H1 (cell line): Measurements from ENCODE around the gene FAM83G. TPM values are rescaled to one million over a fixed set of nuclear protein-coding genes. Genes with fewer than 3 reads are reported as not detected.

ENCODE experiments used
- CTCF ChIA-PET: fragments of 300-600 bp; sonication (Branson Sonifier 250); formaldehyde crosslinking; loops from one replicate; lab custom pipeline; 2021; ENCODE audit not compliant: partially characterized antibody; lab: Charles Lee
- POLR2A ChIA-PET: fragments of 300-600 bp; sonication (Branson Sonifier 250); formaldehyde crosslinking; loops from one replicate; lab custom pipeline; 2021; ENCODE audit warnings: inconsistent platforms; ENCODE audit not compliant: partially characterized antibody; lab: Charles Lee
- DNase-seq, 2 experiments: peaks; one replicate each; pipeline versions ENCODE4 v3.0.0 to v3.0.0-alpha.2; 2010 to 2022; ENCODE audit warnings: low spot score in 2 of 2, low read depth in 1 of 2, mixed read lengths in 1 of 2
- FAIRE-seq: peaks from 2 replicates; lab custom pipeline; 2011; peaks lifted over from hg19 to GRCh38; lab: Jason Lieb, UNC
- H2AFZ ChIP-seq: 2 replicates; pipeline ENCODE4 v1.8.1; 2012; ENCODE audit warnings: low read length, inconsistent platforms
- H2AK5ac ChIP-seq: 2 replicates; pipeline ENCODE4 v1.6.1; 2013; ENCODE audit warnings: low read depth, low read length
- H2BK120ac ChIP-seq: replicated peaks from 2 replicates; pipeline ENCODE3; 2013; ENCODE audit warnings: low read depth, low read length, inconsistent platforms
- H2BK12ac ChIP-seq: 2 replicates; pipeline ENCODE4 v1.6.1; 2013; ENCODE audit warnings: low read depth, low read length
- H2BK15ac ChIP-seq: 2 replicates; pipeline ENCODE4 v1.6.1; 2013; ENCODE audit warnings: low read length
- H2BK20ac ChIP-seq: 2 replicates; pipeline ENCODE4 v1.6.1; 2013; ENCODE audit warnings: low read length
- H2BK5ac ChIP-seq: 2 replicates; pipeline ENCODE4 v1.6.1; 2013; ENCODE audit warnings: low read depth, low read length
- H3K14ac ChIP-seq: 2 replicates; pipeline ENCODE4 v1.6.1; 2013; ENCODE audit warnings: inconsistent platforms; ENCODE audit not compliant: insufficient read length
- H3K18ac ChIP-seq: 2 replicates; pipeline ENCODE4 v1.6.1; 2013; ENCODE audit warnings: low read length; ENCODE audit errors: extremely low read depth
- H3K23ac ChIP-seq: 2 replicates; pipeline ENCODE4 v1.6.1; 2013; ENCODE audit warnings: inconsistent platforms; ENCODE audit not compliant: insufficient read length
- H3K23me2 ChIP-seq: 2 replicates; pipeline ENCODE4 v1.6.1; 2013; ENCODE audit warnings: low read depth, low read length
- H3K27ac ChIP-seq: 2 replicates; pipeline ENCODE4 v1.6.1; 2011; ENCODE audit warnings: low read depth, low read length, inconsistent platforms
- H3K27me3 ChIP-seq, 4 experiments: replicated peaks in 1 of 4; 1 replicate in 1 of 4; 2 replicates in 3 of 4; pipeline versions ENCODE4 v1.6.1 to v1.8.1; 2011 to 2013; ENCODE audit warnings: low read length in 3 of 4, mild to moderate bottlenecking in 3 of 4, inconsistent platforms in 2 of 4, mixed read lengths in 2 of 4, moderate library complexity in 1 of 4; ENCODE audit not compliant: control insufficient read depth in 3 of 4, insufficient read depth in 3 of 4; ENCODE audit errors: extremely low read depth in 1 of 4
- H3K36me3 ChIP-seq, 4 experiments: 2 replicates each; pipeline versions ENCODE4 v1.6.1 to v1.8.1; 2011 to 2013; ENCODE audit warnings: mild to moderate bottlenecking in 4 of 4, low read length in 3 of 4, moderate library complexity in 2 of 4, control low read depth in 1 of 4, inconsistent platforms in 1 of 4; ENCODE audit not compliant: insufficient read depth in 4 of 4, control insufficient read depth in 2 of 4
- H3K4ac ChIP-seq: replicated peaks from 2 replicates; pipeline ENCODE3; 2013; ENCODE audit warnings: low read length, low read depth, mixed read lengths, inconsistent platforms; ENCODE audit not compliant: insufficient read length
- H3K4me1 ChIP-seq, 4 experiments: replicated peaks in 1 of 4; 1 replicate in 1 of 4; 2 replicates in 3 of 4; pipeline versions ENCODE4 v1.6.1 to v1.8.1; 2011 to 2013; ENCODE audit warnings: low read length in 3 of 4, inconsistent platforms in 2 of 4, mixed read lengths in 1 of 4; ENCODE audit not compliant: insufficient read depth in 4 of 4, control insufficient read depth in 3 of 4
- H3K4me2 ChIP-seq, 2 experiments: 2 replicates each; pipeline versions ENCODE4 v1.6.1 to v1.8.1; 2011 to 2013; ENCODE audit warnings: low read depth in 2 of 2, low read length in 2 of 2, control low read depth in 1 of 2, inconsistent platforms in 1 of 2, mild to moderate bottlenecking in 1 of 2; ENCODE audit not compliant: insufficient read depth in 1 of 2
- H3K4me3 ChIP-seq, 4 experiments: fragments of 200-600, 300-600 bp in 1 of 4; sonication (generic), shearing (Covaris generic), sonication (Bioruptor Twin) in 1 of 4; 2 replicates each; pipeline versions ENCODE4 v1.5.1 to v1.8.1; 2011 to 2016; ENCODE audit warnings: low read length in 4 of 4, low read depth in 3 of 4, control low read depth in 2 of 4, inconsistent platforms in 2 of 4, mild to moderate bottlenecking in 2 of 4, mixed read lengths in 1 of 4, moderate library complexity in 1 of 4; ENCODE audit not compliant: insufficient read depth in 2 of 4; ENCODE audit errors: extremely low read depth in 1 of 4
- H3K56ac ChIP-seq: replicated peaks from 2 replicates; pipeline ENCODE3; 2013; ENCODE audit warnings: low read depth, mild to moderate bottlenecking, mixed read lengths, low read length, inconsistent platforms; ENCODE audit not compliant: insufficient read length
- H3K79me1 ChIP-seq: 2 replicates; pipeline ENCODE4 v1.6.1; 2013; ENCODE audit warnings: low read depth, low read length, control low read depth
- H3K79me2 ChIP-seq, 2 experiments: 2 replicates each; pipeline versions ENCODE4 v1.6.1 to v1.8.1; 2012 to 2013; ENCODE audit warnings: low read length in 2 of 2, mild to moderate bottlenecking in 2 of 2, inconsistent platforms in 1 of 2; ENCODE audit not compliant: insufficient read depth in 2 of 2, control insufficient read depth in 1 of 2
- H3K9ac ChIP-seq, 4 experiments: replicated peaks in 1 of 4; 1 replicate in 1 of 4; 2 replicates in 3 of 4; pipeline versions ENCODE4 v1.6.1 to v1.8.1; 2011 to 2013; ENCODE audit warnings: low read depth in 3 of 4, low read length in 3 of 4, control low read depth in 2 of 4, mild to moderate bottlenecking in 2 of 4, moderate library complexity in 2 of 4, inconsistent platforms in 1 of 4; ENCODE audit errors: extremely low read depth in 1 of 4
- H3K9me3 ChIP-seq, 2 experiments: 2 replicates each; pipeline versions ENCODE4 v1.6.1 to v1.8.1; 2012 to 2013; ENCODE audit warnings: mild to moderate bottlenecking in 2 of 2, moderate library complexity in 2 of 2, control low read depth in 1 of 2, inconsistent platforms in 1 of 2, low read depth in 1 of 2, low read length in 1 of 2, mixed read lengths in 1 of 2; ENCODE audit not compliant: insufficient read depth in 2 of 2
- H4K20me1 ChIP-seq, 2 experiments: replicated peaks in 1 of 2; 2 replicates each; pipeline versions ENCODE3 to v1.8.1; 2011 to 2013; ENCODE audit warnings: inconsistent platforms in 2 of 2, low read length in 2 of 2, mild to moderate bottlenecking in 1 of 2; ENCODE audit not compliant: insufficient read depth in 2 of 2, control insufficient read depth in 1 of 2
- H4K5ac ChIP-seq: 2 replicates; pipeline ENCODE4 v1.6.1; 2013; ENCODE audit warnings: low read length, low read depth, mixed read lengths, inconsistent platforms; ENCODE audit not compliant: insufficient read length
- H4K8ac ChIP-seq: 2 replicates; pipeline ENCODE4 v1.8.0; 2013; ENCODE audit warnings: mild to moderate bottlenecking, moderate library complexity, low read length, inconsistent platforms; ENCODE audit not compliant: insufficient read depth; ENCODE audit errors: extremely low read depth
- H4K91ac ChIP-seq: replicated peaks from 2 replicates; pipeline ENCODE3; 2013; ENCODE audit warnings: low read length, mixed read lengths, inconsistent platforms; ENCODE audit not compliant: insufficient read length
- KDM5A ChIP-seq: fragments of 200-600 bp; IDR thresholded peaks from 2 replicates; pipeline ENCODE4 v1.7.1; 2012; ENCODE audit warnings: mild to moderate bottlenecking, low read length, inconsistent platforms, mixed read lengths
- NANOG ChIP-seq: IDR thresholded peaks from 2 replicates; pipeline ENCODE4 v1.6.1; 2011; ENCODE audit warnings: low read length, low read depth, mild to moderate bottlenecking, inconsistent platforms; ENCODE audit not compliant: insufficient read depth, poor library complexity, severe bottlenecking
- PHF8 ChIP-seq: fragments of 200-600 bp; sonication (generic); conservative IDR thresholded peaks from 2 replicates; pipeline ENCODE4 v1.7.1; 2012; ENCODE audit warnings: low read depth, mild to moderate bottlenecking, inconsistent platforms, low read length, moderate library complexity
- SIRT6 ChIP-seq: IDR thresholded peaks from one replicate; pipeline ENCODE4 v1.7.1; 2012; ENCODE audit warnings: low read length, inconsistent platforms
- SRF ChIP-seq: IDR thresholded peaks from 2 replicates; pipeline ENCODE4 v1.6.1; 2011; ENCODE audit warnings: mild to moderate bottlenecking, low read depth, low read length, moderate library complexity
- WGBS, 2 experiments: shearing (Covaris generic) in 1 of 2; methylation state at CpG; one replicate each; pipeline versions ENCODE4 v1.1.6 to v1.1.7; 2013 to 2015; ENCODE audit warnings: low lambda C conversion rate in 2 of 2, mixed read lengths in 2 of 2, inconsistent platforms in 1 of 2, low coverage in 1 of 2, missing lambda C conversion rate in 1 of 2; ENCODE audit not compliant: insufficient replicate concordance in 2 of 2, insufficient coverage in 1 of 2, insufficient read length in 1 of 2; ENCODE audit errors: extremely low coverage in 1 of 2, missing lambda C conversion rate in 1 of 2; 5-methylcytosine and 5-hydroxymethylcytosine counted together
- polyA plus RNA-seq, 7 experiments: library from polyadenylated mRNA; depleted of rRNA in 3 of 7; stranded (reverse) in 5 of 7; unstranded in 2 of 7; fragments of >200 nt in 5 of 7; fragments of 200-250 nt in 2 of 7; gene quantifications; 1 replicate in 5 of 7; 2 replicates in 1 of 7; 4 replicates in 1 of 7; pipeline versions ENCODE4 v1.2.1 to v1.2.3, GENCODE V29; 2011 to 2013; ENCODE audit warnings: missing spikeins in 2 of 7, mixed read lengths in 2 of 7
- total RNA-seq: library from RNA; stranded (reverse); fragmentation: NEBNext Ultra II Directional; extraction: Animal tissue kit (Norgen Biotek cat#: 25700); gene quantifications from 2 replicates; pipeline ENCODE4 v1.2.1, GENCODE V29; 2021

The FAM83G gene
- total and polyA plus RNA-seq, 2 of the 8 experiments (the other 6 are each of a cell fraction or from before 2014, with no cell fraction given): 15.4 to 29.0 TPM

GRCh38 chr17:18953231-18953728 lies 51.3 kb downstream of the FAM83G start:
- Histone ChIP-seq H4K91ac (no peak overlapping the region), H3K56ac (no peak overlapping the region), H2BK15ac (no peak overlapping the region), H3K4me1 (no peaks in the 10 kb centered on the region), H3K14ac (no peak overlapping the region), H3K23ac (no peak overlapping the region), H4K20me1 (no peaks in the 10 kb centered on the region), H3K27ac (no peak overlapping the region), H2AFZ (no peak overlapping the region), H3K36me3 (no peaks in the 10 kb centered on the region), H3K18ac (no peak overlapping the region), H3K79me1 (no peaks in the 10 kb centered on the region), H3K9me3 (no peaks in the 10 kb centered on the region), H4K8ac (no peak overlapping the region), H3K79me2 (no peaks in the 10 kb centered on the region), H3K4ac (no peak overlapping the region), H2BK5ac (no peak overlapping the region), H3K4me2 (no peak overlapping the region), H3K4me3 (no peak overlapping the region), H3K27me3 (no peaks in the 10 kb centered on the region), H3K23me2 (no peaks in the 10 kb centered on the region), H3K9ac (no peak overlapping the region), H2BK12ac (no peak overlapping the region), H2AK5ac (no peak overlapping the region), H2BK20ac (no peak overlapping the region), H4K5ac (no peak overlapping the region), H2BK120ac (no peak overlapping the region)
- POLR2A ChIA-PET: no interaction called here
- CTCF ChIA-PET: interaction anchor here (1.6 kb wide), 1 partner anchor 8 kb away, joined by 11 read pairs; no protein-coding TSS in a partner anchor
- no peak for DNase-seq
- WGBS, 2 experiments: 89% methylated on average over 12 of the region's 14 CpGs; no CpG with 5 or more reads in 1 of the 2 experiments
- TF ChIP-seq KDM5A: no peak
- no peak for TF ChIP-seq SRF
- TF ChIP-seq PHF8: no peak
- no peak for TF ChIP-seq NANOG
- TF ChIP-seq SIRT6: no peak
- FAIRE-seq: no peak
